T1000 (cell line): ENCODE results near the gene SAMD4A.

ENCODE experiments used
- DNase-seq: peaks from one replicate; lab custom pipeline; 2025; ENCODE audit warnings: mixed read lengths; lab: John Stamatoyannopoulos, UW

Gene SAMD4A

GRCh38 chr14:54834727-54835126 is 267.8 kb downstream of the SAMD4A start:
- DNase-seq = no peak

- DNase-seq = no peak
Observed at GRCh38 chr14:54836231-54836630, 269.3 kb downstream of the SAMD4A start.

GRCh38 chr14:54837508-54838149 is 270.7 kb downstream of the SAMD4A start:
- DNase-seq = no peak

- no peak for DNase-seq
Observed at GRCh38 chr14:54838931-54839512, 272.1 kb downstream of the SAMD4A start.

- DNase-seq = no peak
Observed at GRCh38 chr14:54839701-54840119, 272.8 kb downstream of the SAMD4A start.

GRCh38 chr14:54840336-54840735 is 273.4 kb downstream of the SAMD4A start:
- no peak for DNase-seq

- DNase-seq = no peak
Observed at GRCh38 chr14:54840798-54841197, 273.9 kb downstream of the SAMD4A start.
